GM13977 (cell line): ENCODE measurements around the gene PYY.

Experiments used
- DNase-seq: peaks from one replicate; pipeline ENCODE4 v3.0.0; 2012; ENCODE audit warnings: low spot score
- CTCF ChIP-seq: IDR thresholded peaks from 2 replicates; pipeline ENCODE4 v1.5.1; 2012; ENCODE audit warnings: mild to moderate bottlenecking, control low read depth; ENCODE audit not compliant: insufficient read depth; ENCODE audit errors: extremely low read depth, missing control alignments
- in situ Hi-C: fragments of 300-500 bp; cut with MboI; formaldehyde crosslinking; loops from one replicate; pipeline ENCODE4 v1.12.0; 2022; ENCODE audit warnings: low sequenced_read_pairs, low pct_unique_long_range_greater_than_20kb, mixed read lengths, inconsistent platforms; ENCODE audit not compliant: unreplicated experiment

Gene PYY

DNA sequence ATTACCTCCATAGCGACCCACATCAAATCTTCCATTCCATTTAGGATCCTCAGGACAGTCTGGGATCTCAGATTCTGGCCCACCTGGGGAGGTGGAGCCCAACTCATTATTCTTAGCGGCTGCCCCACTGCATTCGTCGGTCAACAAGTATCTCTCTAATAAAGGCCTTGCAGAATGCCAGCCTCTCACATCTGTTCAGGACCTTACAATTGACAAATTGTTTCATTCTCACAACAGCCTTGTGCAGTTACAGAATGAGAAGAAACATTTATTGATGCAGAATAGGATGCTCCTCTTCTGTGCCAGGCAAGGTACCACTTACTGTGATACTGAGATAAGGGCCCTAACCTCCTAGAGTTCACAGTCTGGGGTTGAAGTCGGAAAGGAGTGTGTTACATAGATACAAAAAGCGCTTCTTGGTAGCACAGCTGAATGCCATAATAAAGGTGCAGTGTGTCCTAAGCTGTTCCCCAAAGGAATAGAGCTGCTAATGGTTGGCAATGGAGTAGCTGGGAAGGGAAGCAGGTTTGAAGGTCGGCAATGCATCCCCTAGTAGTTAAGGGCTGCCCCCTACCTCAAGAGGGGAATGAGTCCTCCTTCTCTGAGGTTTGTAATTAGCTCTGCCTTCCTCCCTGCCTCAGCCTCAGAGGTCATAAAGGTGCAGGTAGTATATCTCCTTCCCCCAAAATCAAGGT, 44.1 kb downstream of the PYY start:
- in situ Hi-C loops, result no loop called here
- DNase-seq, result no peak
- no peak for TF ChIP-seq CTCF

- in situ Hi-C loops, result no loop called here
- peak; percentile 52 for DNase-seq
- TF ChIP-seq CTCF, result no peak
Observed at GRCh38 chr17:43907998-43908721, 45.6 kb downstream of the PYY start.

DNA sequence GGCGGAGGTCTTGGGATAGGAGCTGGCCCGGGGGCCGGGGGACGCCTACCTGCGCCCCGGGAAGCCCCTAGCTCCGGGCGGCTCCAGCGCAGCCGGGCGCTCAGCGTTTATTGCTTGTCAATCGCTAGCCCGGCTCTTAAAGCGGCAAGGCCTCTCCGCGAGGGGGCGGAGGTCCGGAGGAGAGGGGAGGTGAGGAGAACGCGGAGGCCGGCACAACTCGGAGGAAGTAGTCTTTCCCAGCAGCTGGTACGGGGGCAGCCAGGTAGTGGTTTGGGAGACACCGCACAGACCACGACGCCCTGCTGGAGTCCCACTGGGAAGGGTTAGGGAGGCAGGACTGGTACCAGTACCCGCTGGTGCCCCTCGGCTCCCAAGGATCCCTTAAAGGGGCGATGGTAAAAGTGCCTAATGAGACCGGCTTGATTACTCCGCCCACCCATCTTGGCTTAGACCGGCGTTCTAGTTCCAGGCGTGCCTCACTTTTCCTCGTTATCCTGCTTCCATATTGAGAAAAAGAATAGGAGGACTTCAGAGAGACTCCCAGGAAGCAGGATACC, 46.2 kb downstream of the PYY start, which contains the start of gene MPP2:
TSS of gene MPP2 (minus strand) at position 112 of the 557 bp plus-strand sequence. CDS start 3,076 bp downstream, outside the sequence.
- peak; percentile 18 for TF ChIP-seq CTCF

GRCh38 chr17:43906951-43907424, 46.8 kb downstream of the PYY start:
- no peak for TF ChIP-seq CTCF
- in situ Hi-C loops, result no loop called here
- no peak for DNase-seq

More for the DNA sequence above, 46.2 kb downstream of the PYY start, which contains the start of gene MPP2:
- in situ Hi-C loops, result no loop called here
- peak; percentile 64 for DNase-seq

DNA sequence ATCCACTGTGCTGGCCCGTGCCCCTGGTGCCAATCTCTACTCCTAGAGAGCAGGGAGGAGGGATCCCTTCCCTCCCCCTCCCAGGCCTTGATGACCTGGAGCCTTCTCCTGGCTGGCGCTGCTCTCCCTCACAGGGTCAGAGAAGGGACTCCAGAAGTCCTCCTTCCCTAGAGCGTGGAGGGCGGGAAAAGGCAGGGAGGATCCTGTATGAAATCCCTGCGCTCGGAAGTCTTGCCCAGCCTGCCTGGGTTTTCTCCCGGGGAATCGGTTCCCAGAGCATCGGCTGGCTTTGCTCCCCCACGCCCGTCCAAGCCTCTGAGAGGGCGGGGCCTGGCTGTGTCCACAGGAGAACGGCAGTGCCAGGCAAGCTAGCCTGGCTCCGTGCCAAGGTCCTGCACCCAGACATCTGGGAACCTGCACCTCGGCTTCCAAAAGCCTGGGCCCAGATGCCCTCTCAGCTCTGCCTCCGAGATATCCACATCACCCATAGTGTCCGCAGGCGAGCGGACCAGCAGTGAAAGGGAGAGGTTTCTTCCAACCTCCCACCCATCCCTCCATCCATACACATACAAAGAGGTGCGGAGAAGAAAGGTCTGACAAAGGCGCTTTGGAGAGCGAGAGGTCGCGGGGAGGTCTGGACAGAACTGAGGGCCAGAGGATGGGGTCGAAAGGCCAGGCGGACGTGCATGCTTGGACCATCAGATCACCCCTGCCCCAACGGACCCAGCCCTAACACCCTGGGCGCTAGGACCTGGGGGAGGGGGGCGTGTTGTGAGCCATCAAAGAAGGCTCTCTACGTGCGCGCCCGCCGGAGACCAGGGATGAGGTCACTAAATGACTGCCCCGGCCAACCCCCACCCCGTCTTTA, 47.5 kb downstream of the PYY start:
- in situ Hi-C loops, result no loop called here
- TF ChIP-seq CTCF, result no peak
- DNase-seq, result peak; percentile 48
